ENCODE measurements around the gene GOLGA7B.

DNA sequence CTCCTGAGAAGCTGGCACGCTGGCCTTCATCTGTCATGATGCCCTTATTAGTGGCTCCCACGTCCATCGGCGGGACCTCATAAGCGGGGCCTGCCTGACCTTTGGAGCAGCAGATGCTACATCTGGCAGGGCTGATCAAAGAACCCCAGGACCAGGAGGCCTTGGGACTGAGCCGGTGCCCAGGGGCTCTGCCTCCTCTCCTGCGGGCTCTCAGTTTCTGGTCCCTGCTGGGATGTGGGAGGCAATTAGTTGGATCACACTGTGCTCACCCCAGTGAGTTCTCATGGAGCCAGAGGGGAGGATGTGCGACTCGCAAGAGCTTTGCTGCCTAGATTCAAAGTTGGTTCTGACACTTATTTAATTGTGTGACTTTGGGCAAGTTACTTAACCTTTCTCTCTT is 49.2 kb upstream of the GOLGA7B start:
- TF ChIP-seq RCOR1 (IDR thresholded peaks at IDR 0.05; ENCODE audit: insufficient replicate concordance, low read length) (no peak), POLR2A (IDR thresholded peaks at IDR 0.05; ENCODE audit: low read depth, low read length) (no peak), SMC3 (IDR thresholded peaks at IDR 0.05; ENCODE audit: low read depth, low read length) (no peak), CEBPB (IDR thresholded peaks at IDR 0.05; ENCODE audit: low read depth, low read length) (no peak), CHD1 (IDR thresholded peaks at IDR 0.05; ENCODE audit: low read depth, low read length) (no peak), RFX5 (IDR thresholded peaks at IDR 0.05; ENCODE audit: low read depth, low read length) (no peak), RAD21 (IDR thresholded peaks at IDR 0.05; ENCODE audit: low read length) (no peak)
- TF ChIP-seq, protein P1, sequence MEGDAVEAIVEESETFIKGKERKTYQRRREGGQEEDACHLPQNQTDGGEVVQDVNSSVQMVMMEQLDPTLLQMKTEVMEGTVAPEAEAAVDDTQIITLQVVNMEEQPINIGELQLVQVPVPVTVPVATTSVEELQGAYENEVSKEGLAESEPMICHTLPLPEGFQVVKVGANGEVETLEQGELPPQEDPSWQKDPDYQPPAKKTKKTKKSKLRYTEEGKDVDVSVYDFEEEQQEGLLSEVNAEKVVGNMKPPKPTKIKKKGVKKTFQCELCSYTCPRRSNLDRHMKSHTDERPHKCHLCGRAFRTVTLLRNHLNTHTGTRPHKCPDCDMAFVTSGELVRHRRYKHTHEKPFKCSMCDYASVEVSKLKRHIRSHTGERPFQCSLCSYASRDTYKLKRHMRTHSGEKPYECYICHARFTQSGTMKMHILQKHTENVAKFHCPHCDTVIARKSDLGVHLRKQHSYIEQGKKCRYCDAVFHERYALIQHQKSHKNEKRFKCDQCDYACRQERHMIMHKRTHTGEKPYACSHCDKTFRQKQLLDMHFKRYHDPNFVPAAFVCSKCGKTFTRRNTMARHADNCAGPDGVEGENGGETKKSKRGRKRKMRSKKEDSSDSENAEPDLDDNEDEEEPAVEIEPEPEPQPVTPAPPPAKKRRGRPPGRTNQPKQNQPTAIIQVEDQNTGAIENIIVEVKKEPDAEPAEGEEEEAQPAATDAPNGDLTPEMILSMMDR (conservative IDR thresholded peaks at IDR 0.05; ENCODE audit: low read depth, low read length), result no peak
